Vagina (tissue), 2 donors: ENCODE measurements around the gene EMILIN3. TPM values are rescaled to one million over a fixed set of nuclear protein-coding genes. Genes with fewer than 3 reads are reported as not detected.
A peak's percentile ranks its signal among the peaks of the same experiment; 100 is the strongest.

ENCODE experiments used
- DNase-seq, 2 donors: peaks; one replicate each; pipeline ENCODE4 v3.0.0-alpha.2; 2017; ENCODE audit errors: extremely low spot score in 2 of 2
- H3K27ac ChIP-seq: fragments of 200-600 bp; sonication (generic); one replicate; pipeline ENCODE4 v1.5.1; 2019
- H3K27me3 ChIP-seq: fragments of 200-600 bp; sonication (generic); one replicate; pipeline ENCODE4 v1.5.1; 2019
- H3K36me3 ChIP-seq, 2 donors: fragments of 200-600 bp; sonication (generic); one replicate each; pipeline ENCODE4 v1.5.1; 2017 to 2019
- H3K4me1 ChIP-seq: fragments of 200-600 bp; sonication (generic); one replicate; pipeline ENCODE4 v1.5.1; 2019
- H3K4me3 ChIP-seq, 2 donors: fragments of 200-600 bp; sonication (generic); 1 replicate in 1 of 2; 2 replicates in 1 of 2; pipeline ENCODE4 v1.5.1; 2016 to 2019
- H3K9me3 ChIP-seq: fragments of 200-600 bp; sonication (generic); one replicate; pipeline ENCODE4 v1.5.1; 2019
- POLR2A ChIP-seq, 2 donors: fragments of 450-650 bp; IDR thresholded peaks; one replicate each; pipeline ENCODE4 v1.6.1; 2017; ENCODE audit warnings: antibody characterized with exemption in 2 of 2, mild to moderate bottlenecking in 2 of 2, moderate library complexity in 2 of 2
- POLR2AphosphoS5 ChIP-seq, 2 donors: sonication (generic); formaldehyde crosslinking; IDR thresholded peaks; one replicate each; pipeline ENCODE4 v1.9.0; 2017; ENCODE audit warnings: antibody characterized with exemption in 2 of 2, mild to moderate bottlenecking in 2 of 2, low read depth in 1 of 2; ENCODE audit not compliant: insufficient read depth in 1 of 2
- intact Hi-C: fragments of 100-400 bp; cut with DNase I; formaldehyde crosslinking; loops from one replicate; pipeline ENCODE4 v1.15.1; 2023
- total RNA-seq: library from RNA; depleted of rRNA; stranded (reverse); fragments of >200 nt; gene quantifications from one replicate; pipeline ENCODE4 v1.2.3, GENCODE V29; 2016
- TF ChIP-seq, protein P1 (sequence below), 3 experiments: fragments of 450-650 bp in 2 of 3; fragments of 200-600 bp in 1 of 3; sonication (generic) in 1 of 3; IDR thresholded peaks; one replicate each; pipeline ENCODE4 v1.5.1; 2017 to 2019; ENCODE audit warnings: antibody characterized with exemption in 3 of 3, mild to moderate bottlenecking in 2 of 3, moderate library complexity in 2 of 3

The EMILIN3 gene
- total RNA-seq, 1 donor from 2014 or later: 5.6 TPM

DNA sequence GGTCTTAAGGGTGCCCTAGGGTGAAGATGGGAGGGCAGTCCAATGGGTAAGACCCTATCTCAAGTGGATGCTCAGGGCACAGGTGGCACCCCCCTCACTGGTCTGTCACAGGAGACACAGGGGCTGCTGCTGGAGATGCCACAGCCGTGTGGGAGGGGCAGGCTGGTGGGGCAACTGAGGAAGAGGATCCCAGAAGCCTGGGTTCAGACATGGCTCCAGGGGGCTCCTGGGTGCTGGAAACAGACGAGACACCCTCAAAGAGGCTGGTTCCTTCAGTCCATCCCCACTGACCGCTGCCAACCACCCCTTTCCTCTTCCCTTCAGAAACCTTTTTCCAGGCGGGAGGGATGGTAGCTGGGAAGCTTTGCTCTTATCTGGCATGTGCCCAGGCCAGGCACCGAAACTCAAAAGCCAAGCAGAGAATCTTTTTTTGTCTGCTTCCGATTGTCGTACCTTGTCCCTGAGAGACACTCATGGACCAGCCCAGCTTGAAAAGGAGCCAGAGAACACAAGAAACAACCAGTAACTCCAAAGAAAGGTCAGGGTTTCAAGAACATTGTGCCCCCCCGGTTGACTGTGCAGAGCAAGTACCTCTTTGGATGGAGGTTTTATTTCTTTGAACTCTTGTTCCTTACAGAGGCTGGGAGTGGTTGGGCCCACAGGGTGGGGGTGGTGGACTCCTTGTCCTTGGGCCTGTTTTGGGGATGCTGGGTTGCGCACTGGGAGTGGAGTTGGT lies 28.5 kb upstream of the EMILIN3 start:
- Histone ChIP-seq H3K4me3 (no peak overlapping the region), H3K27me3 (no peaks in the 10 kb centered on the region), H3K27ac (peak overlapping the region; percentile 32), H3K36me3 (no peaks in the 10 kb centered on the region), H3K4me1 (peaks cover 71% of the 10 kb centered on the region), H3K9me3 (no peaks in the 10 kb centered on the region)
- intact Hi-C loops: no loop called here
- TF ChIP-seq, protein P1, sequence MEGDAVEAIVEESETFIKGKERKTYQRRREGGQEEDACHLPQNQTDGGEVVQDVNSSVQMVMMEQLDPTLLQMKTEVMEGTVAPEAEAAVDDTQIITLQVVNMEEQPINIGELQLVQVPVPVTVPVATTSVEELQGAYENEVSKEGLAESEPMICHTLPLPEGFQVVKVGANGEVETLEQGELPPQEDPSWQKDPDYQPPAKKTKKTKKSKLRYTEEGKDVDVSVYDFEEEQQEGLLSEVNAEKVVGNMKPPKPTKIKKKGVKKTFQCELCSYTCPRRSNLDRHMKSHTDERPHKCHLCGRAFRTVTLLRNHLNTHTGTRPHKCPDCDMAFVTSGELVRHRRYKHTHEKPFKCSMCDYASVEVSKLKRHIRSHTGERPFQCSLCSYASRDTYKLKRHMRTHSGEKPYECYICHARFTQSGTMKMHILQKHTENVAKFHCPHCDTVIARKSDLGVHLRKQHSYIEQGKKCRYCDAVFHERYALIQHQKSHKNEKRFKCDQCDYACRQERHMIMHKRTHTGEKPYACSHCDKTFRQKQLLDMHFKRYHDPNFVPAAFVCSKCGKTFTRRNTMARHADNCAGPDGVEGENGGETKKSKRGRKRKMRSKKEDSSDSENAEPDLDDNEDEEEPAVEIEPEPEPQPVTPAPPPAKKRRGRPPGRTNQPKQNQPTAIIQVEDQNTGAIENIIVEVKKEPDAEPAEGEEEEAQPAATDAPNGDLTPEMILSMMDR (IDR thresholded peaks at IDR 0.05): no peak
- no peak for TF ChIP-seq POLR2A (IDR thresholded peaks at IDR 0.05)
- TF ChIP-seq POLR2AphosphoS5 (IDR thresholded peaks at IDR 0.05; ENCODE audit: insufficient read depth in 1 of 2, low read depth in 1 of 2): no peak
- DNase-seq: no peak

GRCh38 chr20:41394081-41394480 lies 27.5 kb upstream of the EMILIN3 start:
- no peak for TF ChIP-seq POLR2AphosphoS5 (IDR thresholded peaks at IDR 0.05; ENCODE audit: insufficient read depth in 1 of 2, low read depth in 1 of 2)
- Histone ChIP-seq H3K4me1 (peaks cover 66% of the 10 kb centered on the region), H3K27ac (no peak overlapping the region), H3K9me3 (no peaks in the 10 kb centered on the region), H3K36me3 (no peaks in the 10 kb centered on the region), H3K27me3 (no peaks in the 10 kb centered on the region), H3K4me3 (no peak overlapping the region)
- intact Hi-C loops: no loop called here
- no peak for DNase-seq

DNA sequence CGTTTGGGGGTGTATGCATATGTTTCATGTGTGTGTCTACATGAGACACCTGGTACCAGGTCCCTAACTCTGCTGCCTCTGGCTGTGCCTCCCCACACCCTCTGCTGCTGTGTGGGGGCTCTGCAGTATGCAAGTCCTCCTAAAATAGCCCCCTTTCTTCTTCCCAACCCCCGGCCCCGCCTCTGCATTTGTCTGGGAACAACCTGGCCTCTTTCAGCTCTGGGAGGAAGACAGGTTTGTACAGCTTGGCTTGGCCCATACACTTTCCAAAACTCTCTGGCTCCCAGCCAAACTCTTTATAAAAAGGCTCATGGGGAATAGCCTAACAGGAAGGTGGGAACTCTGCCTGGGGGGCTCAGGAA lies 27.1 kb upstream of the EMILIN3 start:
- no peaks in the 10 kb centered on the region for H3K36me3 ChIP-seq
- no peak for DNase-seq
- H3K4me1 ChIP-seq: peaks cover 62% of the 10 kb centered on the region
- TF ChIP-seq, protein P1 (IDR thresholded peaks at IDR 0.05): no peak
- TF ChIP-seq POLR2A (IDR thresholded peaks at IDR 0.05): no peak
- H3K4me3 ChIP-seq: no peak overlapping the region
- no peaks in the 10 kb centered on the region for H3K27me3 ChIP-seq
- H3K27ac ChIP-seq: peak overlapping the region; percentile 58
- no peaks in the 10 kb centered on the region for H3K9me3 ChIP-seq
- intact Hi-C loops: no loop called here

- Histone ChIP-seq H3K4me3 (no peak overlapping the region), H3K27ac (peak overlapping the region; percentile 58), H3K36me3 (no peaks in the 10 kb centered on the region), H3K27me3 (no peaks in the 10 kb centered on the region), H3K4me1 (peaks cover 56% of the 10 kb centered on the region), H3K9me3 (no peaks in the 10 kb centered on the region)
- DNase-seq: no peak
- intact Hi-C loops: no loop called here
- TF ChIP-seq POLR2A (IDR thresholded peaks at IDR 0.05) (no peak), POLR2AphosphoS5 (IDR thresholded peaks at IDR 0.05; ENCODE audit: insufficient read depth in 1 of 2, low read depth in 1 of 2) (peak; percentile 58 to 82)
- TF ChIP-seq, protein P1 (IDR thresholded peaks at IDR 0.05): no peak
These were observed 26.5 kb upstream of the EMILIN3 start for GRCh38 chr20:41392871-41393704.

DNA sequence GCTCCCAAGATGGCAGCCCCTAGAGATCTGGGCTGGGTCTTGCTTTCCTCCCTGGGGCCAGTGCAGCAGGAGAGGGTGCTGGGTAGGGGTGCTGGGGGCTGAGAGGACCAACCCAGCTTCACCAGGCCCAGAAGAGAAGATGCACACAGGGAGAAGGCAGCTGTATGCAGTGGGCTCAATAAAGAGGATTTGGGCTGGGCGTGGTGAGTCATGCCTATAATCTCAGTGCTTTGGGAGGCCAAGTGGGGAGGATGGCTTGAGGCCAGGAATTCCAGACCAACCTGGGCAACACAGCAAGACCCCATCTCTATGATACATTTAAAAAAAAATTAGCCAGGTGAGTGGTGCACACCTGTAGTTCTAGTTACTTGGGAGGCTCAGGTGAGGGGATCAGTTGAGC lies 25.7 kb upstream of the EMILIN3 start:
- no peak for TF ChIP-seq POLR2A (IDR thresholded peaks at IDR 0.05)
- TF ChIP-seq, protein P1 (IDR thresholded peaks at IDR 0.05): no peak
- no peak for TF ChIP-seq POLR2AphosphoS5 (IDR thresholded peaks at IDR 0.05; ENCODE audit: insufficient read depth in 1 of 2, low read depth in 1 of 2)
- Histone ChIP-seq H3K27ac (peak overlapping the region; percentile 58), H3K4me1 (peaks cover 57% of the 10 kb centered on the region), H3K27me3 (no peaks in the 10 kb centered on the region), H3K4me3 (no peak overlapping the region), H3K9me3 (no peaks in the 10 kb centered on the region), H3K36me3 (no peaks in the 10 kb centered on the region)
- DNase-seq: no peak
- intact Hi-C loops: no loop called here
